Dendritic cell treated with granulocyte-macrophage colony-stimulating factor and Interleukin-4, amounts not matched to agents 40 ng/mL and 50 ng/mL, for 4 days (primary cell): ENCODE measurements around the gene STK4.
"Not testable (repeated sequence)": the region's sequence is repeated elsewhere in the genome, so short reads cannot be mapped to it uniquely, and the experiment has no call there.

Source experiments
- H3K27ac Mint-ChIP-seq: one replicate; pipeline ENCODE4 v1.8.0; 2022; ENCODE audit warnings: mild to moderate bottlenecking, mixed read lengths
- H3K27me3 Mint-ChIP-seq: one replicate; pipeline ENCODE4 v1.8.0; 2022; ENCODE audit warnings: mild to moderate bottlenecking, mixed read lengths
- H3K36me3 Mint-ChIP-seq: one replicate; pipeline ENCODE4 v1.8.0; 2022; ENCODE audit warnings: low read depth, mixed read lengths
- H3K4me1 Mint-ChIP-seq: one replicate; pipeline ENCODE4 v1.8.0; 2022; ENCODE audit warnings: low read depth, mixed read lengths
- H3K4me3 Mint-ChIP-seq: one replicate; pipeline ENCODE4 v1.8.0; 2022; ENCODE audit warnings: mild to moderate bottlenecking, moderate library complexity, mixed read lengths
- H3K9me3 Mint-ChIP-seq: one replicate; pipeline ENCODE4 v1.8.0; 2022; ENCODE audit warnings: mixed read lengths
- intact Hi-C: fragments of 100-400 bp; cut with micrococcal nuclease; formaldehyde crosslinking; loops from one replicate; pipeline ENCODE4 v1.15.0; 2022

Gene STK4

GRCh38 chr20:45051204-45052060 lies 85.1 kb downstream of the STK4 start:
- Mint-ChIP-seq H3K9me3 (no peaks in the 10 kb centered on the region), H3K27ac (no peak overlapping the region), H3K27me3 (no peaks in the 10 kb centered on the region), H3K36me3 (peaks cover 71% of the 10 kb centered on the region), H3K4me3 (no peak overlapping the region), H3K4me1 (peaks cover 13% of the 10 kb centered on the region)
- intact Hi-C loops, result no loop called here

DNA sequence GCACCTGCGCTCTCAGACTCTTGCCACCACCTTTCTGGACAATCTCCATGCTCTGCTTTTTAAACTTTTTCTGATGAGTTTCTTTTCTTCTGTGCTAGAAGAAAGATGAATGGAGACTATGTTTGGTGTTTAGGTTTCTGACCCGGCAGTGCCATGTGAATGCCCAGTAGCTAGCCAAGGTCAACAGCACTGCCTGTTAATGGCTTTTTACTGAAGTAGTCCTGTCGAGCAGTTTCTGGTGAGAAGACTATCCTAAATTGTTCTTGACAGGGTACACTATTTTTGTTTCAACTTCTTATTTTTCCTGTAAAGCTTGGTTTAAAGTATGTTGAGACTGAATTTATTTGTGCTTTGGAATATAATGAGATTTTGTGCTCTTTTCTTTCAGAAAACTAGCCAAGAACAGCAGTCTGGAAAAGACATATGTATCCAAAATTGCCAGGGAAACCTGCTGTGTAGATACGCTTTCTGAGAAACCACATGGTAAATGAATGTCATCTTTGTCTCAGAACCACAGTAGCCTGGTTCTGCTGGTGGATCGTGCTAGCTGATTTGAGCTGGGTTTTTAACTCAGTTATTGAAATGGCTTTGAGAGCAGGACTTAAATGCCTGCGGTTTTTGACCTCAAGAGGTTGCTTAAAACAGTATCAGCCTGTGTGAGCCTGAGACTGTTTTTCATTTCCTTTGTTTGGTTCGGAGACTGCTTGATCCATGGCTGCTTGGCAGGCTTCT lies 86.6 kb downstream of the STK4 start:
- Mint-ChIP-seq H3K27me3 (no peaks in the 10 kb centered on the region), H3K4me3 (no peak overlapping the region), H3K36me3 (peaks cover 76% of the 10 kb centered on the region), H3K9me3 (no peaks in the 10 kb centered on the region), H3K4me1 (peaks cover 13% of the 10 kb centered on the region), H3K27ac (no peak overlapping the region)
- intact Hi-C loops, result no loop called here

DNA sequence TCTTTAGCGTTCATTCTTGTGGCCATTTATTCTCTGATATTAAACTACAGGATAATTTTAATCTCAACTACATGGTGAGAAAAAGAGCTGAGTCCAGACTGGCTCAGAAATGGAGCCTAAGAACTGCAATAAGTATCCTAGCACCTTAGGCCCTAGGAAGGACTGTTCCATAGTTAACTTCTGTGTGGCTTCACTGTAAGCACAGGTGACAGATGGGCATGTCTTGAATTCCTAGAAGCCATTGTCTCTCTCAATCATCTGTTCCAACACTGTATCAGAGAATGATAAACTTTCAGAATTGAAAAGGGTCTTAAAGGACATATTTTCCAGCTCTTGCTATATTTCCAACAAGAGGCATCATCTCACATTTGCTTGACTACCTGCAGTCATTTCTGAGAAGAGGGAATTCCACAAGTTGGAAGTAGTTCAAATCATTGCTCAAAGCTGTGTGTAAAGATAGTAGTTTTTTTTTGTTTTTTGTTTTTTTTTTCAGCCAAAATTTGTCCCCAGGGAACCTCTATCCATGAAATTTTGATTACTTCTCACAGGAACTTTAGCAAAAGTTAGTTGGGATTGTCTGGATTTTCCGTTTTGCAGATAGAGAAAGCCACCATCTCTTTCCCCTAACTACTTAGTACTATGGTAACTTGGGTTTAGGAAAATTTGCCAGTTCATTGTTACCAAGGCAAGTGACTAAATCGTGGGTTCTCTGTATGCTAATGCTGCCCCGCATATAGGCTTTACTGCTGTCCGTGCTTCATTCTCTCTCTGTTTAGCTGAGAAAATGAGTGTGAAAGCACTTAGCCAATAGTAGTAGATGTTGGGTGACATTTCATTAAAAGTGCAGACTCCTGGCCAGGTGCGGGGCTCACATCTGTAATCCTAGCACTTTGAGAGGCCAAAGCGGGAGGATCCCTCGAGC lies 87.4 kb downstream of the STK4 start:
- H3K27me3 Mint-ChIP-seq, result no peaks in the 10 kb centered on the region
- peaks cover 13% of the 10 kb centered on the region for H3K4me1 Mint-ChIP-seq
- intact Hi-C loops, result no loop called here
- no peak overlapping the region for H3K4me3 Mint-ChIP-seq
- peaks cover 73% of the 10 kb centered on the region for H3K36me3 Mint-ChIP-seq
- H3K27ac Mint-ChIP-seq, result no peak overlapping the region
- H3K9me3 Mint-ChIP-seq, result no peaks in the 10 kb centered on the region

DNA sequence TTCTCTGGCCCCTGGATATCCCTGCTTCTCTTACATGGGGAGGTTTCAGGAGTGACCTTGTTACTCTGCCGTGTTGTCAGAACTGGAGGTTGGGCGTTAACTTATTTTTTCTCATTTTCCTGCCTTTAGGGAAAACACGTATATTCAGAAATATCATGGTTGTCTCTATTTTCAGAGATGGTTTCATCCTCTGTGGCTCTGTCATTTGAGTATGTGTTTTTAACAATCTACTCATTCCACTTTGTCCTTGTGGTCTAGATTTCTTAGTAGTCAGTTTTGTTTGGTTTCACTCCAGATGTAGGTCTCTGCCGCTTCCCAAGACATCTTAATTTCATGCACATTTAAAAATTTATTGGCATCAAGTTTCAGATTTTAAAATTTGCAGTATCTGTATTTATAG lies 88.7 kb downstream of the STK4 start:
- H3K4me3 Mint-ChIP-seq, result no peak overlapping the region
- peaks cover 73% of the 10 kb centered on the region for H3K36me3 Mint-ChIP-seq
- peaks cover 7% of the 10 kb centered on the region for H3K4me1 Mint-ChIP-seq
- H3K27ac Mint-ChIP-seq, result no peak overlapping the region
- intact Hi-C loops, result no loop called here
- H3K9me3 Mint-ChIP-seq, result no peaks in the 10 kb centered on the region
- no peaks in the 10 kb centered on the region for H3K27me3 Mint-ChIP-seq

- Mint-ChIP-seq H3K9me3 (no peaks in the 10 kb centered on the region), H3K27me3 (no peaks in the 10 kb centered on the region), H3K27ac (no peak overlapping the region), H3K4me1 (no peaks in the 10 kb centered on the region), H3K4me3 (no peak overlapping the region), H3K36me3 (peaks cover 86% of the 10 kb centered on the region)
- intact Hi-C loops, result no loop called here
Measured at GRCh38 chr20:45056473-45057173, 90.3 kb downstream of the STK4 start.

DNA sequence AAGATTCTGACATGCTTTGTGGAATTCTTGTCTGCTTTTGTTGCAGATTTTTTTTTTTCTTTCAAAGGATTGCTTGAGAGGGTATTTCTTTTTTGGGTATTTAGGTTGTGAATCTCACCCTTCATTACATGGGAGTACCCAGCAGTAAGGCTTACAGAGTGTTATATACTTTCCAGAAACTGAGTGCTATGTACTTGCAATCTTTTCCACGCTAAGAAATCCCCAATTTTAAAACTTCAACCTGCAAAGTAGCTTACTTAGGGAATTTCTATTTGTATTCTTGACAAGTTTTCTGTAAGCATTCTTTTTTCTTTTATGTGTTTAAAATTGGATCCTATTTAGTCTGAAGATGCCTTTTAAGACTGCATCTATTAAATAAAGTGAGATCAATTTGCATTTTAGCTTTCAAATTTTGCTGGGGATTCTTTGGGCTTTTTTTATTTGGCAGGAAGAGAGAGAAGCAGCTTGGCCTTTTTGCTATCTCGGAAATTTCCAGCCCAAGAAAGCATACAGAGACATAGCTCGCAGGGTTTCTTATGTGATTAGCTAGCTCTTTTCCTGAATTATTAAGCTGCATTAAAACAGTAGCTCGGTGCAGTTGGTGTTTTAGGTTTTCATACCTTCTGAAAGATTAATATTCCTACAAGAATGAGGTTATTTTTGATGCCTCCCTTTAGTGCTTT lies 92.0 kb downstream of the STK4 start:
- peaks cover 90% of the 10 kb centered on the region for H3K36me3 Mint-ChIP-seq
- no peak overlapping the region for H3K4me3 Mint-ChIP-seq

GRCh38 chr20:45059022-45059728 lies 92.9 kb downstream of the STK4 start:
- Mint-ChIP-seq H3K4me1 (peaks cover 10% of the 10 kb centered on the region), H3K4me3 (no peak overlapping the region), H3K9me3 (no peaks in the 10 kb centered on the region), H3K27ac (no peak overlapping the region), H3K36me3 (peaks cover 89% of the 10 kb centered on the region), H3K27me3 (no peaks in the 10 kb centered on the region)
- intact Hi-C loops, result no loop called here

More for the DNA sequence above, 92.0 kb downstream of the STK4 start:
- intact Hi-C loops, result no loop called here
- Mint-ChIP-seq H3K27ac (no peak overlapping the region), H3K4me1 (peaks cover 2% of the 10 kb centered on the region), H3K9me3 (no peaks in the 10 kb centered on the region), H3K27me3 (no peaks in the 10 kb centered on the region)

GRCh38 chr20:45060294-45060693 lies 94.0 kb downstream of the STK4 start:
- H3K36me3 Mint-ChIP-seq, result peaks cover 91% of the 10 kb centered on the region
- intact Hi-C loops, result no loop called here
- no peaks in the 10 kb centered on the region for H3K27me3 Mint-ChIP-seq
- H3K9me3 Mint-ChIP-seq, result no peaks in the 10 kb centered on the region
- H3K27ac Mint-ChIP-seq, result no peak overlapping the region
- H3K4me3 Mint-ChIP-seq, result no peak overlapping the region
- peaks cover 22% of the 10 kb centered on the region for H3K4me1 Mint-ChIP-seq

DNA sequence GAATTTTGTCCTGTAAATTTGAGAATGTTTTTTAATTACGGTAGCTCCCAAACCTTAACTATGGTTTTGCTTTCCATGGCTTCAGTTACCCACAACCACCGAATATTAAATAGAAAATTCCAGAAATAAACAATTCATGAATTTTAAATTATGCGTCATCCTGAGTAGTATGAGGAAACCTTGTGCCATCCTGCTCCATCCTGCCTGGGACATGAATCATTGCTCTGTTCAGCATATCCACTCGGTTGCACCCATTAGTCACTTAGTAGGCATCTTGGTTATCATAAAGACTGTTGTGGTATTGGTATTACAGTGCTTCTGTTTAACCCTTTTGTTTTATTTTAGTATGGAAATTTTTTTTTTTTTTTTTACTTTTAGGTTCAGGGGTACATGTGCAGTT lies 94.9 kb downstream of the STK4 start:
- H3K4me1 Mint-ChIP-seq, result peaks cover 24% of the 10 kb centered on the region
- H3K4me3 Mint-ChIP-seq, result no peak overlapping the region
- intact Hi-C loops, result no loop called here
- H3K9me3 Mint-ChIP-seq, result no peaks in the 10 kb centered on the region
- no peak overlapping the region for H3K27ac Mint-ChIP-seq
- H3K36me3 Mint-ChIP-seq, result peaks cover 88% of the 10 kb centered on the region
- no peaks in the 10 kb centered on the region for H3K27me3 Mint-ChIP-seq

GRCh38 chr20:45063107-45063506 lies 96.8 kb downstream of the STK4 start:
- intact Hi-C loops, H3K27ac Mint-ChIP-seq, H3K27me3 Mint-ChIP-seq, H3K9me3 Mint-ChIP-seq, H3K4me3 Mint-ChIP-seq: not testable (repeated sequence)
- Mint-ChIP-seq H3K36me3 (peaks cover 88% of the 10 kb centered on the region), H3K4me1 (peaks cover 24% of the 10 kb centered on the region)

- no peak overlapping the region for H3K4me3 Mint-ChIP-seq
- H3K9me3 Mint-ChIP-seq, result no peaks in the 10 kb centered on the region
- no peak overlapping the region for H3K27ac Mint-ChIP-seq
- H3K27me3 Mint-ChIP-seq, result no peaks in the 10 kb centered on the region
- peaks cover 92% of the 10 kb centered on the region for H3K36me3 Mint-ChIP-seq
- H3K4me1 Mint-ChIP-seq, result peaks cover 24% of the 10 kb centered on the region
- intact Hi-C loops, result no loop called here
Measured at GRCh38 chr20:45064812-45065211, 98.5 kb downstream of the STK4 start.

- Mint-ChIP-seq H3K36me3 (peaks cover 88% of the 10 kb centered on the region), H3K27ac (no peak overlapping the region), H3K27me3 (no peaks in the 10 kb centered on the region), H3K4me3 (no peak overlapping the region), H3K4me1 (peaks cover 24% of the 10 kb centered on the region), H3K9me3 (no peaks in the 10 kb centered on the region)
- intact Hi-C loops, result no loop called here
Measured at GRCh38 chr20:45066372-45066771, 100.1 kb downstream of the STK4 start.
